Vagina (tissue), 2 donors: ENCODE data around the gene CHCHD6. TPM values are rescaled to one million over a fixed set of nuclear protein-coding genes. Genes with fewer than 3 reads are reported as not detected.

Experiments used
- DNase-seq, 2 donors: peaks; one replicate each; pipeline ENCODE4 v3.0.0-alpha.2; 2017; ENCODE audit errors: extremely low spot score in 2 of 2
- H3K27ac ChIP-seq: fragments of 200-600 bp; sonication (generic); one replicate; pipeline ENCODE4 v1.5.1; 2019
- H3K27me3 ChIP-seq: fragments of 200-600 bp; sonication (generic); one replicate; pipeline ENCODE4 v1.5.1; 2019
- H3K36me3 ChIP-seq, 2 donors: fragments of 200-600 bp; sonication (generic); one replicate each; pipeline ENCODE4 v1.5.1; 2017 to 2019
- H3K4me1 ChIP-seq: fragments of 200-600 bp; sonication (generic); one replicate; pipeline ENCODE4 v1.5.1; 2019
- H3K4me3 ChIP-seq, 2 donors: fragments of 200-600 bp; sonication (generic); 1 replicate in 1 of 2; 2 replicates in 1 of 2; pipeline ENCODE4 v1.5.1; 2016 to 2019
- H3K9me3 ChIP-seq: fragments of 200-600 bp; sonication (generic); one replicate; pipeline ENCODE4 v1.5.1; 2019
- POLR2A ChIP-seq, 2 donors: fragments of 450-650 bp; IDR thresholded peaks; one replicate each; pipeline ENCODE4 v1.6.1; 2017; ENCODE audit warnings: antibody characterized with exemption in 2 of 2, mild to moderate bottlenecking in 2 of 2, moderate library complexity in 2 of 2
- POLR2AphosphoS5 ChIP-seq, 2 donors: sonication (generic); formaldehyde crosslinking; IDR thresholded peaks; one replicate each; pipeline ENCODE4 v1.9.0; 2017; ENCODE audit warnings: antibody characterized with exemption in 2 of 2, mild to moderate bottlenecking in 2 of 2, low read depth in 1 of 2; ENCODE audit not compliant: insufficient read depth in 1 of 2
- intact Hi-C: fragments of 100-400 bp; cut with DNase I; formaldehyde crosslinking; loops from one replicate; pipeline ENCODE4 v1.15.1; 2023
- total RNA-seq: library from RNA; depleted of rRNA; stranded (reverse); fragments of >200 nt; gene quantifications from one replicate; pipeline ENCODE4 v1.2.3, GENCODE V29; 2016
- TF ChIP-seq, protein P1 (sequence below), 3 experiments: fragments of 450-650 bp in 2 of 3; fragments of 200-600 bp in 1 of 3; sonication (generic) in 1 of 3; IDR thresholded peaks; one replicate each; pipeline ENCODE4 v1.5.1; 2017 to 2019; ENCODE audit warnings: antibody characterized with exemption in 3 of 3, mild to moderate bottlenecking in 2 of 3, moderate library complexity in 2 of 3

CHCHD6 gene
- total RNA-seq, 1 donor from 2014 or later, result 12.8 TPM

DNA sequence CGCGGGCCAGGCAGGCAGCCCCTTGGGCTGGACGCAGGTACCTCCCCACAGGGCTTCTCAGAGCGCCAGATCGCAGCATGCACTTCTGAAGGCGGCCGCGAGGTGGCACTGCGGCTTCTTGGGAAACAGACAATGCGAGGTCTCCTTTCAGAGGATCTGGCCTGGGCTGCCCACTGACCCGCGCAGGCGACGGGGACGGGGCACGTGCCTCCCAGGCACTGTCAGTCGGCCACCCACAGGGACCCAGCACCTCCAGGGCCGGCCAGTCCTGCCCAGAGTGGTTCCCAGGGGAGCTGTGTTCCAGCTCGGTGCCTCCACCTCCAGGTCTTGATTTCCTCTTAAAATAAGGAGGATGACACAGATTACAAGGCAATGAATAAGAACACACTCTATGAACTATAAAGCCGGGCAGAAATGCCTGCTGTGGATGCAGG is 24.7 kb upstream of the CHCHD6 start:
- H3K36me3 ChIP-seq, result no peaks in the 10 kb centered on the region
- intact Hi-C loops, result no loop called here
- H3K4me3 ChIP-seq, result no peak overlapping the region
- peak; percentile 86 to 91 for DNase-seq
- H3K27ac ChIP-seq, result no peak overlapping the region
- H3K9me3 ChIP-seq, result no peaks in the 10 kb centered on the region
- H3K27me3 ChIP-seq, result no peaks in the 10 kb centered on the region
- TF ChIP-seq, protein P1, sequence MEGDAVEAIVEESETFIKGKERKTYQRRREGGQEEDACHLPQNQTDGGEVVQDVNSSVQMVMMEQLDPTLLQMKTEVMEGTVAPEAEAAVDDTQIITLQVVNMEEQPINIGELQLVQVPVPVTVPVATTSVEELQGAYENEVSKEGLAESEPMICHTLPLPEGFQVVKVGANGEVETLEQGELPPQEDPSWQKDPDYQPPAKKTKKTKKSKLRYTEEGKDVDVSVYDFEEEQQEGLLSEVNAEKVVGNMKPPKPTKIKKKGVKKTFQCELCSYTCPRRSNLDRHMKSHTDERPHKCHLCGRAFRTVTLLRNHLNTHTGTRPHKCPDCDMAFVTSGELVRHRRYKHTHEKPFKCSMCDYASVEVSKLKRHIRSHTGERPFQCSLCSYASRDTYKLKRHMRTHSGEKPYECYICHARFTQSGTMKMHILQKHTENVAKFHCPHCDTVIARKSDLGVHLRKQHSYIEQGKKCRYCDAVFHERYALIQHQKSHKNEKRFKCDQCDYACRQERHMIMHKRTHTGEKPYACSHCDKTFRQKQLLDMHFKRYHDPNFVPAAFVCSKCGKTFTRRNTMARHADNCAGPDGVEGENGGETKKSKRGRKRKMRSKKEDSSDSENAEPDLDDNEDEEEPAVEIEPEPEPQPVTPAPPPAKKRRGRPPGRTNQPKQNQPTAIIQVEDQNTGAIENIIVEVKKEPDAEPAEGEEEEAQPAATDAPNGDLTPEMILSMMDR (IDR thresholded peaks at IDR 0.05), result peak; percentile 78 to 99 (median 91)
- TF ChIP-seq POLR2A (IDR thresholded peaks at IDR 0.05), result no peak
- TF ChIP-seq POLR2AphosphoS5 (IDR thresholded peaks at IDR 0.05; ENCODE audit: insufficient read depth in 1 of 2, low read depth in 1 of 2), result peak in 1 of 2 donors; percentile 46
- H3K4me1 ChIP-seq, result peaks cover 11% of the 10 kb centered on the region

DNA sequence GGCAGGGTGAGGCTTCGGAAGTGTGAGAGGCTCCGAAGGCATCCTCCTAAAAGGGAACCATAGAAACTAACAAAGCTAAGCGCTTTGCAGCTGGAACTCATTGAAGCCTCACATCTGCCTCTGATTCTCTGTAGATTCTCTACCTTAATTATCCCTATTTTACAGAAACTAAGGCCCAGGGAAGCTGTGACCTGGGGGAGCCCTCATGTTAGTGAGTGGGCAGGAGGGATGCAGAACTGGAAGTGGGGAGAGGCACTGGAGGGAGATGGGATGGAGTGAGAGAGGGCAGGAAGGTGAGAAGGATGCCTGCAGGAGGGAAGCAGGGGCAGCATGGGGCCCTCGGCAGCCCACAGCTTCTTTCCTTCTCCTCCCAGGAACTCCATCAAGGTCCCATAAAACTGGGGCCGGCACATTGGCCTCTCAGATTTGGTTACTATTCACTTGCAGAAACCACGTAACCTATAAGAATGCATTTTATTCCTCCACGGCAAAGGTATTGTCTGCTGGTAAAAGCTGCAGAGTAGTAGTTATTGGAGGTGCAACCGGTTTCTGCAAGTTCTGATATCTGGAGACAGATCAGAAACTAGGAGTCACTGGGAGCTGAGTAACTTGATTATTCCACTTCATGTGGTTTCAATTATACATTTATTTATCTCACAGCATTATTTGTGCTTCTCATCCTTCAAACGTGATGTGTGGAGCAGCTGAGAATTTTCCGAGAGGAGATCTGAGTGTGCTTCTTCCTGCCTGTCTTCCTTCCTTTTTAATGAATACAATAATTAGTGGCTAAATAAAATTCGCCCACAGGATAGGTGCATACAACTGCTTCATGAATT is 24.0 kb upstream of the CHCHD6 start:
- Histone ChIP-seq H3K4me3 (no peak overlapping the region), H3K9me3 (no peaks in the 10 kb centered on the region), H3K4me1 (peaks cover 18% of the 10 kb centered on the region), H3K36me3 (no peaks in the 10 kb centered on the region), H3K27ac (no peak overlapping the region), H3K27me3 (no peaks in the 10 kb centered on the region)
- TF ChIP-seq POLR2A (IDR thresholded peaks at IDR 0.05) (no peak), POLR2AphosphoS5 (IDR thresholded peaks at IDR 0.05; ENCODE audit: insufficient read depth in 1 of 2, low read depth in 1 of 2) (no peak)
- TF ChIP-seq, protein P1 (IDR thresholded peaks at IDR 0.05), result no peak
- DNase-seq, result peak; percentile 31 to 37
- intact Hi-C loops, result no loop called here

DNA sequence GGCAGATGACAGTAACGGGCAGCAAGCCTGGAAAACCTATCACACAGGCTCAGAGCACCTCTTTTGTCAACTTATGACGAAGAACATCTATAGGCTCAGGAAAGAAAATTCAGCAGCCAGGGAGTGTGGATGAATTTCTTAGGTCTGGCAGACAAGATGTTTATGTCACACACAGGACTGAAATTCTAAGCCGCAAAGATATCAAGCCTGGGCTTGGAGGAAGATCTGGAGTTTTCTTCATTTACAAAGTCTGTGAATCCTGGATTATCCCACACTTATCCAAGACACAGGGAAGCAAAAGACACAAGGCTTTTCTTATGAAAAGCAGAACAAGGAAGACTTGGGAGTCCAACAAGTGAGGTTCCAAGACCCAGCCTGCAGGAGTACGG is 23.4 kb upstream of the CHCHD6 start:
- no peaks in the 10 kb centered on the region for H3K27me3 ChIP-seq
- H3K27ac ChIP-seq, result no peak overlapping the region
- peak in 1 of 2 donors; percentile 25 for DNase-seq
- H3K4me1 ChIP-seq, result peaks cover 20% of the 10 kb centered on the region
- no peaks in the 10 kb centered on the region for H3K9me3 ChIP-seq
- TF ChIP-seq, protein P1 (IDR thresholded peaks at IDR 0.05), result no peak
- TF ChIP-seq POLR2A (IDR thresholded peaks at IDR 0.05) (no peak), POLR2AphosphoS5 (IDR thresholded peaks at IDR 0.05; ENCODE audit: insufficient read depth in 1 of 2, low read depth in 1 of 2) (no peak)
- intact Hi-C loops, result no loop called here
- no peaks in the 10 kb centered on the region for H3K36me3 ChIP-seq
- H3K4me3 ChIP-seq, result no peak overlapping the region

DNA sequence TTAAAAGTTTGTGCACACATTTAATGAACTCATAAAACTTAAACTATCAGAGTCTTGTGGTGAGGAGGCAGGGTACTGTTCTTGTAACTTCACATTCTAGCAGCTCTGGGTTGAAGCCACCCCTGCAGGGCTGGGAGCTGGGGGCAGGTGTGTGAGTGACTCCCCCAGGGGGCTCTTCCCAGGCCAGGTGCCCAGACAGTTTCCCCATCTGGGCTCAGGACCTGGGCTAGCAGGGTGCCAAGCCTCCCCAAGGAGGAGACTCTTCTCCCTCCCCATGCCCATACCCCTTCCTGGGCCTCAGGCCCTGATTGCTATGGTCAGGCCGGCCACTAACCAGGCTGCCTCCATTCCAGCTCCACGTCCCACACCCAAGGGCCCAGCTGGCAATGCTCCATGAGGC is 22.0 kb upstream of the CHCHD6 start:
- TF ChIP-seq POLR2A (IDR thresholded peaks at IDR 0.05) (no peak), POLR2AphosphoS5 (IDR thresholded peaks at IDR 0.05; ENCODE audit: insufficient read depth in 1 of 2, low read depth in 1 of 2) (no peak)
- TF ChIP-seq, protein P1 (IDR thresholded peaks at IDR 0.05), result no peak
- Histone ChIP-seq H3K36me3 (no peaks in the 10 kb centered on the region), H3K27ac (no peak overlapping the region), H3K4me1 (peaks cover 20% of the 10 kb centered on the region), H3K4me3 (no peak overlapping the region), H3K9me3 (no peaks in the 10 kb centered on the region), H3K27me3 (no peaks in the 10 kb centered on the region)
- peak; percentile 44 to 61 for DNase-seq
- intact Hi-C loops, result no loop called here

DNA sequence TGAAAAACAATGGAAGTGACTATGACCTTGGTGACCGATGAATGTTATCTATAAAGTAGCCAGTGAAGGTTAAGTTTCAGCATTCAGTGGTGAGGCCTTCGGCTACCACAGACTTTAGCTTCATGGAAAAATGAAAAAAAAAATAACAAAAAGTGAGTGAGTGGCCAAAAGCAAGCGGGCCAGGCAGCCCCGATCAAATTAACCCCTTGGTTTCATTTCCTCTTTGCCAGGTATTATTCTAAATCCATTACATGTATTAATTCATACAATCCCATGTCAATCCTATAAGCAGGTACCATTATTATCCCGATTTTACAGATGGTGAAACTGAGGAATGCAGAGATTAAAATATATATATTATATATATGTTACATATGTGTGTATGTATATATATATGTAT is 21.0 kb upstream of the CHCHD6 start:
- Histone ChIP-seq H3K4me3 (no peak overlapping the region), H3K4me1 (peaks cover 20% of the 10 kb centered on the region), H3K27me3 (no peaks in the 10 kb centered on the region), H3K9me3 (no peaks in the 10 kb centered on the region), H3K36me3 (no peaks in the 10 kb centered on the region), H3K27ac (no peak overlapping the region)
- TF ChIP-seq POLR2A (IDR thresholded peaks at IDR 0.05), result no peak
- intact Hi-C loops, result no loop called here
- no peak for DNase-seq
